Keratinocyte (primary cell): ENCODE results near the gene MFAP3L. TPM values are rescaled to one million over a fixed set of nuclear protein-coding genes. Genes with fewer than 3 reads are reported as not detected.

Experiments used
- DNase-seq: peaks from one replicate; pipeline ENCODE4 v3.0.0-alpha.2; 2011; ENCODE audit warnings: low read depth, missing footprints, low spot score
- FAIRE-seq: peaks from 2 replicates; lab custom pipeline; 2011; peaks lifted over from hg19 to GRCh38; lab: Jason Lieb, UNC
- H2AFZ ChIP-seq: 2 replicates; pipeline ENCODE4 v1.6.0; 2012; ENCODE audit warnings: low read length, control low read depth, inconsistent platforms; ENCODE audit not compliant: control insufficient read depth
- H3K27ac ChIP-seq: 2 replicates; pipeline ENCODE4 v1.5.1; 2011; ENCODE audit warnings: low read length; ENCODE audit not compliant: control insufficient read depth, insufficient read depth
- H3K27me3 ChIP-seq: 3 replicates; pipeline ENCODE4 v1.6.0; 2011; ENCODE audit warnings: low read length; ENCODE audit not compliant: control insufficient read depth, insufficient read depth; ENCODE audit errors: extremely low read depth
- H3K36me3 ChIP-seq, 2 experiments: 2 replicates in 1 of 2; 3 replicates in 1 of 2; pipeline ENCODE4 v1.5.1; 2011; ENCODE audit warnings: low read length in 2 of 2, mild to moderate bottlenecking in 1 of 2; ENCODE audit not compliant: control insufficient read depth in 2 of 2, insufficient read depth in 2 of 2; ENCODE audit errors: extremely low read depth in 1 of 2
- H3K4me1 ChIP-seq: 3 replicates; pipeline ENCODE4 v1.5.1; 2011; ENCODE audit warnings: low read length; ENCODE audit not compliant: control insufficient read depth, insufficient read depth; ENCODE audit errors: extremely low read depth
- H3K4me2 ChIP-seq: 3 replicates; pipeline ENCODE4 v1.6.0; 2011; ENCODE audit warnings: low read depth, low read length; ENCODE audit not compliant: control insufficient read depth, insufficient read depth; ENCODE audit errors: extremely low read depth
- H3K4me3 ChIP-seq, 3 experiments: fragments of 200-600 bp in 1 of 3; sonication (generic) in 1 of 3; 2 replicates in 2 of 3; 3 replicates in 1 of 3; pipeline ENCODE4 v1.5.1; 2011 to 2016; ENCODE audit warnings: low read length in 3 of 3, mild to moderate bottlenecking in 3 of 3, control low read depth in 2 of 3, inconsistent platforms in 1 of 3, low read depth in 1 of 3, mixed read lengths in 1 of 3, mixed run types in 1 of 3, moderate library complexity in 1 of 3; ENCODE audit not compliant: control insufficient read depth in 2 of 3, insufficient read depth in 2 of 3; ENCODE audit errors: extremely low read depth in 1 of 3
- H3K79me2 ChIP-seq: 2 replicates; pipeline ENCODE4 v1.6.0; 2012; ENCODE audit warnings: low read length; ENCODE audit not compliant: control insufficient read depth, insufficient read depth
- H3K9ac ChIP-seq: 3 replicates; pipeline ENCODE4 v1.6.0; 2011; ENCODE audit warnings: low read length; ENCODE audit not compliant: control insufficient read depth, insufficient read depth; ENCODE audit errors: extremely low read depth
- H3K9me1 ChIP-seq: 3 replicates; pipeline ENCODE4 v1.6.0; 2011; ENCODE audit warnings: low read length; ENCODE audit not compliant: control insufficient read depth, insufficient read depth; ENCODE audit errors: extremely low read depth
- H3K9me3 ChIP-seq: 2 replicates; pipeline ENCODE4 v1.5.1; 2012; ENCODE audit warnings: low read depth, low read length; ENCODE audit not compliant: control insufficient read depth
- H4K20me1 ChIP-seq: 3 replicates; pipeline ENCODE4 v1.6.0; 2011; ENCODE audit warnings: low read length; ENCODE audit not compliant: control insufficient read depth, insufficient read depth; ENCODE audit errors: extremely low read depth
- EZH2 ChIP-seq: IDR thresholded peaks from one replicate; pipeline ENCODE4 v1.6.1; 2012; ENCODE audit warnings: inconsistent platforms, mild to moderate bottlenecking, low read length, moderate library complexity
- dilution Hi-C: fragments of 300-500 bp; cut with MboI; formaldehyde crosslinking; loops from one replicate; pipeline ENCODE4 v1.7.0; 2020; ENCODE audit warnings: low sequenced_read_pairs; ENCODE audit not compliant: extremely low pct_ligation_motif_present
- polyA plus RNA-seq, 5 experiments: library from polyadenylated mRNA; depleted of rRNA in 3 of 5; stranded (reverse) in 3 of 5; stranded (forward) in 1 of 5; unstranded in 1 of 5; fragments of >200 nt; gene quantifications; 1 replicate in 1 of 5; 2 replicates in 3 of 5; 3 replicates in 1 of 5; pipeline versions ENCODE4 v1.2.1 to v1.2.3, GENCODE V29; 2011 to 2012; ENCODE audit warnings: missing spikeins in 2 of 5, low read depth in 1 of 5, low replicate concordance in 1 of 5
- TF ChIP-seq, protein P1 (sequence below), 3 experiments: IDR thresholded peaks in 1 of 3; conservative IDR thresholded peaks in 1 of 3; optimal IDR thresholded peaks in 1 of 3; 2 replicates in 2 of 3; 3 replicates in 1 of 3; pipeline versions ENCODE3 to v1.5.1; 2011; ENCODE audit warnings: low read length in 3 of 3, mild to moderate bottlenecking in 3 of 3, moderate library complexity in 2 of 3, control low read depth in 1 of 3, inconsistent platforms in 1 of 3; ENCODE audit not compliant: insufficient read depth in 2 of 3; ENCODE audit errors: extremely low read depth in 1 of 3

The MFAP3L gene
- polyA plus RNA-seq, 1 donor (not counting 4 experiments of a cell fraction or from before 2014, with no cell fraction given): 7.6 TPM

DNA sequence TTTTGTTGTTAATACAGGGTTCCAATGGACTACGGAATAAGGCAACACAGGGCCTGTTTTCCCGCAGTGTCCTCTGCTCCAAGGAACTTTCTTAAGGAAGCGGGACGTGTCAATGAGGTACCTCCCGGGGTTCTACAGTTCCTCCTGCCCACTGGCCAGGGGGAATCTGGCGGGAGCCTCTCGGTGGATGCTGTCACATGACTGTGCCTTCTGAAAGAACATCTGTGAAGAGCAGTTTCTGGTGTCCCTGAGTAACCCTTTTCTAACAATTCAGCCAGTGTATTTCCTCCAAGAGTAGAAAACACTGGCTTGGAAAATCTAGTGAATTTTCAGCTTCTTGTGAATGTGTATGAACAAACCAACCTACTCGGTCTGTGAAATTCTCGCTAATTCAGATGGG lies 32.7 kb downstream of the MFAP3L start:
- H3K27ac ChIP-seq: no peak overlapping the region
- H3K4me3 ChIP-seq: no peak overlapping the region
- FAIRE-seq (no peak), DNase-seq (no peak)
- no peaks in the 10 kb centered on the region for H3K79me2 ChIP-seq
- dilution Hi-C loops: no loop called here
- no peak overlapping the region for H2AFZ ChIP-seq
- no peaks in the 10 kb centered on the region for H3K36me3 ChIP-seq
- H3K9me1 ChIP-seq: no peaks in the 10 kb centered on the region
- no peaks in the 10 kb centered on the region for H3K9me3 ChIP-seq
- H3K4me1 ChIP-seq: no peaks in the 10 kb centered on the region
- H3K27me3 ChIP-seq: no peaks in the 10 kb centered on the region
- H3K4me2 ChIP-seq: no peak overlapping the region
- no peak overlapping the region for H3K9ac ChIP-seq
- no peaks in the 10 kb centered on the region for H4K20me1 ChIP-seq
- no peak for TF ChIP-seq EZH2
- TF ChIP-seq, protein P1, sequence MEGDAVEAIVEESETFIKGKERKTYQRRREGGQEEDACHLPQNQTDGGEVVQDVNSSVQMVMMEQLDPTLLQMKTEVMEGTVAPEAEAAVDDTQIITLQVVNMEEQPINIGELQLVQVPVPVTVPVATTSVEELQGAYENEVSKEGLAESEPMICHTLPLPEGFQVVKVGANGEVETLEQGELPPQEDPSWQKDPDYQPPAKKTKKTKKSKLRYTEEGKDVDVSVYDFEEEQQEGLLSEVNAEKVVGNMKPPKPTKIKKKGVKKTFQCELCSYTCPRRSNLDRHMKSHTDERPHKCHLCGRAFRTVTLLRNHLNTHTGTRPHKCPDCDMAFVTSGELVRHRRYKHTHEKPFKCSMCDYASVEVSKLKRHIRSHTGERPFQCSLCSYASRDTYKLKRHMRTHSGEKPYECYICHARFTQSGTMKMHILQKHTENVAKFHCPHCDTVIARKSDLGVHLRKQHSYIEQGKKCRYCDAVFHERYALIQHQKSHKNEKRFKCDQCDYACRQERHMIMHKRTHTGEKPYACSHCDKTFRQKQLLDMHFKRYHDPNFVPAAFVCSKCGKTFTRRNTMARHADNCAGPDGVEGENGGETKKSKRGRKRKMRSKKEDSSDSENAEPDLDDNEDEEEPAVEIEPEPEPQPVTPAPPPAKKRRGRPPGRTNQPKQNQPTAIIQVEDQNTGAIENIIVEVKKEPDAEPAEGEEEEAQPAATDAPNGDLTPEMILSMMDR (optimal IDR thresholded peaks at IDR 0.05 in 1 of 3, IDR thresholded peaks at IDR 0.05 in 1 of 3, conservative IDR thresholded peaks at IDR 0.05 in 1 of 3; ENCODE audit: extremely low read depth in 1 of 3, insufficient read depth in 2 of 3, low read length in 3 of 3): no peak

DNA sequence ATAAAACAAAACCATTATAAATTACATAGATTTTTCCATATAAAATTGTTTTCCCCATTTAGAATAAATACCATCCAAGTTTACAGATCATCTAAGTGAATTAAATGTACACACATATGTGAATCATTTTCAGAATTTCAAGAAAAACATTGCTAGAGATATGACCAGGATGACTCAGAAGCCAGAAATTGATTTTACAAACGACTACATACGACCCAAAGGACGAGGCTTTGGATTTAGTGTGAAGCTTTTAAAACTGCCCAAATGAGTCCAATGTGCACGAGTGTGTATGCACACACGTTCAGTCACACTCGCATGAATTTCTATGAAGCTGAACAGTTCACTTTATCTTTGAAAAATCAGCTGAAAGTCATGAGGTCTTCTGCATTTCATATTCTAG lies 37.9 kb downstream of the MFAP3L start:
- Histone ChIP-seq H3K9me1 (no peaks in the 10 kb centered on the region), H3K4me2 (no peak overlapping the region), H3K4me3 (no peak overlapping the region), H3K4me1 (no peaks in the 10 kb centered on the region), H4K20me1 (no peaks in the 10 kb centered on the region), H3K79me2 (no peaks in the 10 kb centered on the region), H3K9me3 (no peaks in the 10 kb centered on the region), H3K36me3 (no peaks in the 10 kb centered on the region), H3K27me3 (no peaks in the 10 kb centered on the region), H3K9ac (no peak overlapping the region), H3K27ac (no peak overlapping the region), H2AFZ (no peak overlapping the region)
- TF ChIP-seq, protein P1 (optimal IDR thresholded peaks at IDR 0.05 in 1 of 3, IDR thresholded peaks at IDR 0.05 in 1 of 3, conservative IDR thresholded peaks at IDR 0.05 in 1 of 3; ENCODE audit: extremely low read depth in 1 of 3, insufficient read depth in 2 of 3, low read length in 3 of 3): no peak
- no peak for TF ChIP-seq EZH2
- FAIRE-seq (no peak), DNase-seq (no peak)
- dilution Hi-C loops: no loop called here
